Measurements from ENCODE around the gene EIF4A2.
"Not testable (repeated sequence)": the region's sequence is repeated elsewhere in the genome, so short reads cannot be mapped to it uniquely, and the experiment has no call there.

The EIF4A2 gene

GRCh38 chr3:186821429-186822387, 38.3 kb downstream of the EIF4A2 start:
- peak; percentile 68 for DNase-seq (ENCODE audit: low spot score)

DNA sequence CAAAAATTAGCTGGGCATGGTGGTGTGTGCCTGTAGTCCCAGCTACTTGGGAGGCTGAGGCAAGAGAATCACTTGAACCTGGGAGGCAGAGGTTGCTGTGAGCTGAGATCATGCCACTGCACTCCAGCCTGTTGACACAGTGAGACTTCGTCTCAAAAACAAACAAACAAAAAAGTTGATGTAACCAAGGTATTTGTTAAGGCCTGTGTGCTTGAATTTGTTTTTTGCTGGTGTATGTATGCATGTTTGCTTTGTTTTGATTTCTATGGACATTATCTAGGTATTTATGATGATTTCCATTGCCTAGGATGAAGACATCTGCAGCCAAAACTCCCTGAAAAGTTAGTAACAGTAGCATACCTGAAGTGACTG, 39.0 kb downstream of the EIF4A2 start:
- DNase-seq (ENCODE audit: low spot score): not testable (repeated sequence)

DNA sequence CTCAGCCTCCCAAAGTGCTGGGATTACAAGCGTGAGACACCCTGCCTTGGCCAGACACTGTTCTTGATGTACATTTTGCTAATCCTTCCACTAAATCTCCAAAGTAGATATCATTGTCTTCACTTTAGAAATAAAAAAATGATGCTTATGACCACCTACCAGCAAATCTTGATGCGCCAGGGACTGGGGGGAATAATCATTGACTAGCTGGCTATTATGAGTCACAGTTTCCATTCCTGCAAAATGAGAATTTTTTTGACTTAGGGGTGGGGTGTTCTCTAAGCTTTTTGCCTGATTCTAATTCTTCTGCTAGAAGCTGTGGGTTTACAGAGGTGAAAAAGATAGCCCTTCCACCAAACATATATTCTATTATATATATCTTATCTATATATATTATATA, 40.0 kb downstream of the EIF4A2 start:
- DNase-seq (ENCODE audit: low spot score): no peak

GRCh38 chr3:186824430-186825139, 41.2 kb downstream of the EIF4A2 start:
- DNase-seq (ENCODE audit: low spot score): no peak

DNA sequence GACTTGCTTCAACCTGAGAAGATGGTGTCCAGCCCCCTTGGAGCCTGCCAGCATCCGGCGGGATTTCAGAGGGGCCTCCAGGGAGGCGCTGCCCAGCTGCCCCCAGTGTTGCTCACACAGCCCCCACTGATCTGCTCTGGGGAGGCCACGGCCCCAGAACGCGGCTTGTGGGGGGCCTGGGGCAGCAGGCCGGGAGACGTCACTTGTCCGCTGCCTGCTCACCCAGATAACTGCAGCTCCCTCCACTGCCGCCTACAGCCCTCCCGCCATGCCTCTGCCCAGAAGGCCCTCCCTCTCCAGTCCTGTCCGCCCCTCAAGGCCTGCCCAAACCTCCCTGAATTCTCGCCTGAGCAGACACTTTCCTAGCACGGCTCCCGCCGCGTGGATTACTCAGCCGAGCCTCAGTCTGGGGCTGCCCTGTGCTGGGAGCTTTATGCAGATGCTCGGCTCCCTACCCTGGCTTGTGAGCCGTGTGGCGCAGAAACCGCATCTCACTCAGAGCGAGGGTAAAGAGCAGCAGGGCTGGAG, 42.0 kb downstream of the EIF4A2 start:
- DNase-seq (ENCODE audit: low spot score): peak; percentile 43

GRCh38 chr3:186825872-186826409, 42.6 kb downstream of the EIF4A2 start:
- DNase-seq (ENCODE audit: low spot score): no peak

GRCh38 chr3:186826410-186826975, 43.1 kb downstream of the EIF4A2 start:
- DNase-seq (ENCODE audit: low spot score): no peak

DNA sequence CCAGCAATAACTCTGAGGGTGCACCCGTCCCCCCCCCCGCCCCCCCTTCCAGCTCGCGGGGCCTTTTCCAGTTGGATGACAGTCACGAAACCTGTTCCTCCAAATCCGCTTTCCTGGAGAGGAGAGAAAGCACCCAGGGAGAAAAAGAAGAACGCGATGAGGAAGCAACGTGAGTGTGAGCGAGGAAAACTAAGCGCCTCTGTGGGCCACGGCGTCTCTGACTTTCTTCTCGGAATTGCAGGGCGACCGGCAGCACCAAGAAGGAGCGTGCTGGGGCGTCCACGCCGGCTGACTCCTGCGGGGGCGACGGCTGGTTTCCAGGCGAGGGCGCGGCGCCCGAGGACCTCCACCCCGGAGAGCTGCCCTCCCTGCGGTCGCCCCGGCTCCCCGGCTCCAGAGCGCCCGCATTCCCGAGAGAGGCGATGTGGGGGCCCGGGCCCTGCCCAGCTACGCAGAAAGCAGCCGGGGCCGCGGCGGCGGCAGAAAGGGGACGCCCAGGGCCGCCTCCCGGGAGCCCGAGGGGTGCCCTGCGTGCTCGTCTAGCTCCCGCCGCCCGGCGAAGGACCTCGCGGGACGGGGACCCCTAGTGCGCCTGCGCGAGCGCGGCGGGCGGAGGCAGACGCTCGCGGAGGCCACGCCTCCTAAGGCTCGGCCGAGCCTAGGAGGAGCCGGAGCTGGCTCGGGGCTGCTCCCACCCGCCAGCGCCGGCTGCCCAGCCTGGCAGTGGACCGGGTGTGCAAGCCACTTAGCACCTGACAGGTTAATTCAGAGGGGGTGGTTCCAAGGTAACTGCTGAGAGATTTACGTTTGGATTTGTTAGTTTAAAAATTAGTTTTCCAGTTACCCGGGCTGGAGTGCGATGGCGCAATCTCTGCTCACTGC, 43.8 kb downstream of the EIF4A2 start:
- DNase-seq (ENCODE audit: low spot score): peak; percentile 99

DNA sequence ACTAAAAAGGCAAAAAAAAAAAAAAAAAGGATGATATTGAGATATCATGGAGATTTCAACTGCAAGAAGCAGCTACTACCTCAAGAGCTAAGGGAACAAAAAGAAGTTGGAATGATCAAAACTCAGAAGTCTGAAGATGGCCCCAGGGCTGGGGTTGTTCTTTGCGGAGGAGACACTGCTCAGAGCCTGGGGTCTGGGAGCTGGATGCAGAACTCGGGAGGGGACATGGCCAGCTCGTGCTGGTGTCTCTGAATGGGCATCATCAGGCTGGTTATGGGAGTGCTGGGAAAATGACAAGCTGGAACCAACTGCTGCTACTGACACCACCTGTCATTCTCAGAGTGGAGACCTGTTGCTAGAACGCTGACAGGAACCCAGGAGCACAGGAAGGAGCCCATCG, 45.0 kb downstream of the EIF4A2 start:
- no peak for DNase-seq (ENCODE audit: low spot score)

DNA sequence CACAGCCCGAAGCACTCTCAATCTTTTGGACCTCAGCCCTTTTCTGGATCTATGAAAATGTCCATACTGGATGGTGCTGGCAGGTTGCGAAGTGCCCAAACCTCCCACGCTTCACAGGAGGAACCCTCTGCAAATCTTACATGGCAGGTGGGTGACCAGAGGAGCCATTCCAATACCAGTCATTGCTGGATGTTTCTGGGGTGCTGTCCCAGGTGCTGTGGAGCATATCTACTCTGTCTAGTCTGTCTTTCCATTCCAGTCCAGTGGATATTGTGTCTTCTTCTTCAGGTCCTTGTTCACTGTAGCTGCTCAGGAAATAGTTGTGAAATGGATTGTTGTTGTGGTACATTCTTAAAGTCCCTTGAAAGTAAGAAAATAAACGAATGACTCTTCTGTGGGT, 48.4 kb downstream of the EIF4A2 start:
- DNase-seq (ENCODE audit: low spot score): no peak

DNA sequence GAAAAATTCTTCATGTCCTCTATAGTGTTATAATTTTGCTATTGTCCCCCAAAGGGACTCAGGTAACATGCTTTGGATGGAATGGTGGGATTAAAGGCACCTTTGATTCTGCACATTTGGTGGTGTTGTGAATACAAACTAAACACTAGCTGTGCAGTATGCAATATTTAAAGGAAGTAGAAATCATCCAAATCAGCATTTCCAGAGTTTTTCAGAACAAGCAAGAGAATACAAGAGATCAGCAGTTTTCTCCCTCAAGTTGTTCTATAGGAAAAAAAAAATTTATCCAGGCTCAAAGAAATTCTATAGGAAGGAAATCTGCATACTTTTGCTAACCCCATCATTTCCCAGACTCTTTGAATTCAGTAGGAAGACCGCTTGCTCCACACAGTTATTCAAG, 48.9 kb downstream of the EIF4A2 start:
- no peak for DNase-seq (ENCODE audit: low spot score)

All from GM03348 (cell line).